ENCODE measurements around the gene CHAC2. TPM values are rescaled to one million over a fixed set of nuclear protein-coding genes. Genes with fewer than 3 reads are reported as not detected.

The CHAC2 gene
- total RNA-seq, 1 donor from 2014 or later = 1.6 TPM

DNA sequence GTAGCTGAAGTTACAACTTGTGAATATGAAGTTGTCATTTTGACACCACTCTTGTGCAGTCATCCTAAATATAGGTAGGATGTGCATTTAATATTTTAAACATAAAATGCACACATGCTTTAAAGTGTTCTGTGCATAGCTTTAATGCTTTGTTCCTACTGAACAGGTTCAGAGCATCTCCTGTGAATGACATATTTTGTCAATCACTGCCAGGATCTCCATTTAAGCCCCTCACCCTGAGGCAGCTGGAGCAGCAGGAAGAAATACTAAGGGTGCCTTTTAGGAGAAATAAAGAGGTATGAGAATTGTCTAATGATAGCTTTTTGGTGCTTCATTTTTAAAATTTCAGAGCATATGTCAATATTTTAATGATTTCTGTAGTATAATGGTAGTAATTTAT, 33.9 kb downstream of the CHAC2 start:
- ATAC-seq (no peak), DNase-seq (no peak)
- Histone ChIP-seq H3K27me3 (ENCODE audit: low read depth) (no peaks in the 10 kb centered on the region), H3K4me3 (no peak overlapping the region), H3K36me3 (peaks cover 96% of the 10 kb centered on the region), H3K9me3 (no peaks in the 10 kb centered on the region), H3K4me1 (peaks cover 10% of the 10 kb centered on the region), H3K27ac (no peak overlapping the region)
- TF ChIP-seq, protein P1, sequence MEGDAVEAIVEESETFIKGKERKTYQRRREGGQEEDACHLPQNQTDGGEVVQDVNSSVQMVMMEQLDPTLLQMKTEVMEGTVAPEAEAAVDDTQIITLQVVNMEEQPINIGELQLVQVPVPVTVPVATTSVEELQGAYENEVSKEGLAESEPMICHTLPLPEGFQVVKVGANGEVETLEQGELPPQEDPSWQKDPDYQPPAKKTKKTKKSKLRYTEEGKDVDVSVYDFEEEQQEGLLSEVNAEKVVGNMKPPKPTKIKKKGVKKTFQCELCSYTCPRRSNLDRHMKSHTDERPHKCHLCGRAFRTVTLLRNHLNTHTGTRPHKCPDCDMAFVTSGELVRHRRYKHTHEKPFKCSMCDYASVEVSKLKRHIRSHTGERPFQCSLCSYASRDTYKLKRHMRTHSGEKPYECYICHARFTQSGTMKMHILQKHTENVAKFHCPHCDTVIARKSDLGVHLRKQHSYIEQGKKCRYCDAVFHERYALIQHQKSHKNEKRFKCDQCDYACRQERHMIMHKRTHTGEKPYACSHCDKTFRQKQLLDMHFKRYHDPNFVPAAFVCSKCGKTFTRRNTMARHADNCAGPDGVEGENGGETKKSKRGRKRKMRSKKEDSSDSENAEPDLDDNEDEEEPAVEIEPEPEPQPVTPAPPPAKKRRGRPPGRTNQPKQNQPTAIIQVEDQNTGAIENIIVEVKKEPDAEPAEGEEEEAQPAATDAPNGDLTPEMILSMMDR (IDR thresholded peaks at IDR 0.05) = no peak
- intact Hi-C loops (cut with DNase I) = no loop called here

- Histone ChIP-seq H3K27ac (no peak overlapping the region), H3K4me1 (peaks cover 10% of the 10 kb centered on the region), H3K36me3 (peaks cover 96% of the 10 kb centered on the region), H3K9me3 (no peaks in the 10 kb centered on the region), H3K27me3 (ENCODE audit: low read depth) (no peaks in the 10 kb centered on the region), H3K4me3 (no peak overlapping the region)
- TF ChIP-seq, protein P1 (IDR thresholded peaks at IDR 0.05) = no peak
- DNase-seq = no peak
- ATAC-seq = no peak
- intact Hi-C loops (cut with DNase I) = no loop called here
Measured at GRCh38 chr2:53802617-53803151, 35.1 kb downstream of the CHAC2 start.

DNA sequence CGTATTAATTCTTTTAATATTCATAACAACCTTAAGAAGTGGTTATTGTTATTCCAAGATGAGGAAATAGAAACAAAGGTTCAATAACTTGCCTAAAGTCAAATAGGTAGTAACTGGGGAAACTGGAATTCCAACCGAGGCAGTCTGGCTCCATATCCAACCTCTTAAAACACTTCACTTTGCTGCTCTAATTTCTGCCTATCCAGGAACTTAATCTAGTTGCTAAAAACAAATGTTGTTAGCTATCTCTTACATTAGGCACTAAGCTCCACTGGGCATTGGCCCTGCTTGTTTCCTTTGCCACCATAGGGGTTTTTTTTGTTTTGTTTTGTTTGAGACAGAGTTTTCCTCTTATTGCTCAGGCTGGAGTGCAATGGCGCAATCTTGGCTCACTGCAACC, 44.0 kb downstream of the CHAC2 start:
- peaks cover 100% of the 10 kb centered on the region for H3K36me3 ChIP-seq
- intact Hi-C loops (cut with DNase I) = no loop called here
- ATAC-seq (no peak), DNase-seq (no peak)
- TF ChIP-seq, protein P1 (IDR thresholded peaks at IDR 0.05) = no peak
- no peaks in the 10 kb centered on the region for H3K27me3 ChIP-seq (ENCODE audit: low read depth)
- no peaks in the 10 kb centered on the region for H3K9me3 ChIP-seq
- no peak overlapping the region for H3K4me3 ChIP-seq
- H3K4me1 ChIP-seq = no peaks in the 10 kb centered on the region
- no peak overlapping the region for H3K27ac ChIP-seq

- Histone ChIP-seq H3K27me3 (ENCODE audit: low read depth) (no peaks in the 10 kb centered on the region), H3K36me3 (peaks cover 100% of the 10 kb centered on the region)
- ATAC-seq = no peak
Measured at GRCh38 chr2:53813151-53813550, 45.5 kb downstream of the CHAC2 start.

DNA sequence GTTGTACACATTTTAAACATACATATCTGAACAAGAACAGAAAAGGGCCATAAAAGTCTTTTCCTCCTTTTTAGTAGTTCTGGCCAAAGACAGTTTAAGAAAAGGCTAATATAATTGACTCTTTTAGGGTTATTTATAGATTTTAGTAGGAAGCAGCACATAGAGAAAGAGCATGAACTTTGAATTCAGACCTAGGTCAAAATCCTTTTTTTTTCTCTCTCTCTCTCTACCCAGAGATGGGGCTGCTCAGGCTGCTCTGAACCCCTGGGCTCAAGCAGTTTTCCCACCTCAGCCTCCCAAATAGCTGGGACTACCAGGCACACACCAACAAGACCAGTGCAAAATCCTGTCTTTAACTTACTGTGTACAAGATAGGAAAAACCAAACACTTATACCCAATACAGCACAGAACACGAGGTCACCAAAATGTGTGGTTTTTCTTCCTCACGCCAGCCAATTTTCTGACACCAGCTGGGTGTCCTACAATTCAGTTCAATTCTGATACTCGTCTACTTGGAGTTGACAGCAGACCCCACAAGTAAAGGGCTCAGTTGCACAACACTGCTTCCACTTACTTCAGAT, 51.3 kb downstream of the CHAC2 start:
- Histone ChIP-seq H3K36me3 (peaks cover 61% of the 10 kb centered on the region), H3K27me3 (ENCODE audit: low read depth) (no peaks in the 10 kb centered on the region), H3K4me3 (no peak overlapping the region), H3K27ac (no peak overlapping the region), H3K4me1 (no peaks in the 10 kb centered on the region), H3K9me3 (no peaks in the 10 kb centered on the region)
- TF ChIP-seq, protein P1 (IDR thresholded peaks at IDR 0.05) = no peak
- intact Hi-C loops (cut with DNase I) = no loop called here
- no peak for ATAC-seq
- DNase-seq = no peak

More at GRCh38 chr2:53813151-53813550, 45.5 kb downstream of the CHAC2 start:
- no peaks in the 10 kb centered on the region for H3K4me1 ChIP-seq
- intact Hi-C loops (cut with DNase I) = no loop called here
- TF ChIP-seq, protein P1 (IDR thresholded peaks at IDR 0.05) = no peak
- H3K27ac ChIP-seq = no peak overlapping the region
- no peak overlapping the region for H3K4me3 ChIP-seq
- no peak for DNase-seq
- H3K9me3 ChIP-seq = no peaks in the 10 kb centered on the region

Measured in lower lobe of right lung (tissue), 2 donors.